Body of pancreas (tissue), 4 donors: ENCODE measurements around the gene ADAMTS2. TPM values are rescaled to one million over a fixed set of nuclear protein-coding genes. Genes with fewer than 3 reads are reported as not detected.

Experiments used
- ATAC-seq: fragments of 150-250 bp; one replicate; pipeline ENCODE4 v1.9.1; 2016
- DNase-seq, 4 donors: peaks; one replicate each; pipeline ENCODE4 v3.0.0-alpha.2; 2019
- H3K27ac ChIP-seq, 4 donors: fragments of 200-600 bp; sonication (generic); 1 replicate in 3 of 4; 2 replicates in 1 of 4; pipeline versions ENCODE4 v1.5.1 to v1.6.1; 2016 to 2019; ENCODE audit warnings: mild to moderate bottlenecking in 1 of 4, mixed read lengths in 1 of 4, moderate library complexity in 1 of 4
- H3K27me3 ChIP-seq, 2 donors: fragments of 200-600 bp; sonication (generic); one replicate each; pipeline ENCODE4 v1.6.0; 2016; ENCODE audit warnings: mild to moderate bottlenecking in 1 of 2
- H3K36me3 ChIP-seq, 2 donors: fragments of 200-600 bp; sonication (generic); replicated peaks in 1 of 2; 2 replicates each; pipeline ENCODE4 v1.5.1; 2016; ENCODE audit warnings: low read depth in 2 of 2; ENCODE audit not compliant: insufficient read depth in 1 of 2
- H3K4me1 ChIP-seq: fragments of 200-600 bp; sonication (generic); one replicate; pipeline ENCODE4 v1.6.0; 2016
- H3K4me3 ChIP-seq, 2 donors: fragments of 200-600 bp; sonication (generic); 1 replicate in 1 of 2; 2 replicates in 1 of 2; pipeline ENCODE4 v1.5.1; 2016 to 2019
- H3K9me3 ChIP-seq, 3 donors: fragments of 200-600 bp; sonication (generic); 1 replicate in 2 of 3; 2 replicates in 1 of 3; pipeline ENCODE4 v1.5.1; 2016
- POLR2A ChIP-seq, 3 donors: fragments of 450-650 bp; IDR thresholded peaks; one replicate each; pipeline ENCODE4 v1.6.1; 2016; ENCODE audit warnings: antibody characterized with exemption in 3 of 3, mild to moderate bottlenecking in 2 of 3
- WGBS, 2 donors: methylation state at CpG; one replicate each; pipeline ENCODE4 v1.1.5; 2017; 5-methylcytosine and 5-hydroxymethylcytosine counted together
- intact Hi-C: fragments of 100-400 bp; cut with DNase I; formaldehyde crosslinking; loops from one replicate; pipeline ENCODE4 v1.15.1; 2023
- total RNA-seq, 2 donors: library from RNA; depleted of rRNA; stranded (reverse); fragments of >200 nt; gene quantifications; one replicate each; pipeline ENCODE4 v1.1.0, GENCODE V29; 2016
- TF ChIP-seq, protein P1 (sequence below), 7 experiments: fragments of 450-650 bp in 4 of 7; fragments of 200-600 bp in 3 of 7; sonication (generic) in 3 of 7; IDR thresholded peaks; one replicate each; pipeline ENCODE4 v1.5.1; 2016 to 2019; ENCODE audit warnings: antibody characterized with exemption in 7 of 7

Gene ADAMTS2
- total RNA-seq, 2 donors from 2014 or later = 9.1 to 19.1 TPM

DNA sequence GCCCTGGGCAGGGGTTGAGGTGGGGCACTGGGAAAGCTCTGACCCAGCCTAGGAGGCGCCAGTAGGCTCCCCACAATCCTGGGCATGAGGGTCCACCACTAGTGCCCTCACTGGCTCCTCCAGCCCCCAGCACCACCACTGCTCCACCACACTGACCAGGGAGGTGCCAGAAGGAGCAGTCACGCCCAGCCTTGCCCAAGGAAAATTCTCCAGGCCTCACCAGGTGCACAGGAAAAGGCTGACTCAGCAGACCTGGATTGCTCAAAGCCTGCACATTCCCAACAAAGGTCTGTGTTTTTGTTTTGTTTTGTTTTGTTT lies 222.2 kb downstream of the ADAMTS2 start:
- H3K36me3 ChIP-seq = no peaks in the 10 kb centered on the region
- 51% methylated on average over 2 of the region's 2 CpGs; no CpG with 5 or more reads in 1 of the 2 donors for WGBS, 2 donors
- no peak overlapping the region for H3K27ac ChIP-seq
- no peaks in the 10 kb centered on the region for H3K9me3 ChIP-seq
- ATAC-seq = no peak
- no peaks in the 10 kb centered on the region for H3K4me1 ChIP-seq
- intact Hi-C loops = no loop called here
- TF ChIP-seq, protein P1, sequence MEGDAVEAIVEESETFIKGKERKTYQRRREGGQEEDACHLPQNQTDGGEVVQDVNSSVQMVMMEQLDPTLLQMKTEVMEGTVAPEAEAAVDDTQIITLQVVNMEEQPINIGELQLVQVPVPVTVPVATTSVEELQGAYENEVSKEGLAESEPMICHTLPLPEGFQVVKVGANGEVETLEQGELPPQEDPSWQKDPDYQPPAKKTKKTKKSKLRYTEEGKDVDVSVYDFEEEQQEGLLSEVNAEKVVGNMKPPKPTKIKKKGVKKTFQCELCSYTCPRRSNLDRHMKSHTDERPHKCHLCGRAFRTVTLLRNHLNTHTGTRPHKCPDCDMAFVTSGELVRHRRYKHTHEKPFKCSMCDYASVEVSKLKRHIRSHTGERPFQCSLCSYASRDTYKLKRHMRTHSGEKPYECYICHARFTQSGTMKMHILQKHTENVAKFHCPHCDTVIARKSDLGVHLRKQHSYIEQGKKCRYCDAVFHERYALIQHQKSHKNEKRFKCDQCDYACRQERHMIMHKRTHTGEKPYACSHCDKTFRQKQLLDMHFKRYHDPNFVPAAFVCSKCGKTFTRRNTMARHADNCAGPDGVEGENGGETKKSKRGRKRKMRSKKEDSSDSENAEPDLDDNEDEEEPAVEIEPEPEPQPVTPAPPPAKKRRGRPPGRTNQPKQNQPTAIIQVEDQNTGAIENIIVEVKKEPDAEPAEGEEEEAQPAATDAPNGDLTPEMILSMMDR (IDR thresholded peaks at IDR 0.05) = no peak
- no peak for TF ChIP-seq POLR2A (IDR thresholded peaks at IDR 0.05)
- H3K27me3 ChIP-seq = no peaks in the 10 kb centered on the region
- no peak overlapping the region for H3K4me3 ChIP-seq
- DNase-seq = no peak

DNA sequence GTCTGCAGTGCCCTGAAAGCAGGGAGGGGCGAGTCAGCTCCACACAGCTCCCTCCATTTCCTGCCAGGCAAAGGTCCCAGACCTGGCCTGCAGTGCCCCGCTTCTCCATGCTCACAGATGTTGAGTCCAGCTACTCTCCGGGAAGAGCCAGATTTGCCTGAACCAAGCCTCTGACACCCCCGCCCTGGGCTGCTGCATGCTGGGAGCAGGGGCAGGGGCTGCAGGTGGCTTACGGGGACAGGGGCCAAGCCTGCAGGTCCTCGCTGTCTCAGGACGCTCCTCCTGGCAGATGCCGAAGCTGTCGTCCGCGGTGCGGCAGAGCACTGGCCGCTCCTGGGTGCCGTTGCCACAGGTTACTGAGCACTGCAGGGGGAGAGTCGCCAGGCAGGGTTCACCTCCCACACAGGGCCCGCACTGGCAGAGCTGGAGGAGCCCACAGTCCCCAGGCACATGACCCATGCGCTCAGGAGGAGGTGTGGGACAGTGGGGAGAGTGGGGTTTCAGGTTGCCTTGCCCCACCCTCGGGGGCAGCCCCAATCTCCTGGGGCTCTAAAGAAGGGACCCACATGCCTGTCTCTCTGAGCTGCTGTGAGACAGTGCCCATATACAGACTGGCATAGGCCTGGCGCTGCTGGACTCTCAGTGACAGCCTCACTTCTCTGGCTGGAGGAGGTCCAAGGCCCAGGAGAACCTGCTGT lies 222.7 kb downstream of the ADAMTS2 start:
- TF ChIP-seq, protein P1 (IDR thresholded peaks at IDR 0.05) = no peak
- no peak for TF ChIP-seq POLR2A (IDR thresholded peaks at IDR 0.05)
- Histone ChIP-seq H3K4me3 (no peak overlapping the region), H3K9me3 (no peaks in the 10 kb centered on the region), H3K27me3 (no peaks in the 10 kb centered on the region), H3K4me1 (no peaks in the 10 kb centered on the region), H3K27ac (no peak overlapping the region), H3K36me3 (no peaks in the 10 kb centered on the region)
- WGBS, 2 donors = 79 to 100% methylated on average over 1 to 16 of the region's 19 CpGs
- ATAC-seq (no peak), DNase-seq (no peak)
- intact Hi-C loops = no loop called here

DNA sequence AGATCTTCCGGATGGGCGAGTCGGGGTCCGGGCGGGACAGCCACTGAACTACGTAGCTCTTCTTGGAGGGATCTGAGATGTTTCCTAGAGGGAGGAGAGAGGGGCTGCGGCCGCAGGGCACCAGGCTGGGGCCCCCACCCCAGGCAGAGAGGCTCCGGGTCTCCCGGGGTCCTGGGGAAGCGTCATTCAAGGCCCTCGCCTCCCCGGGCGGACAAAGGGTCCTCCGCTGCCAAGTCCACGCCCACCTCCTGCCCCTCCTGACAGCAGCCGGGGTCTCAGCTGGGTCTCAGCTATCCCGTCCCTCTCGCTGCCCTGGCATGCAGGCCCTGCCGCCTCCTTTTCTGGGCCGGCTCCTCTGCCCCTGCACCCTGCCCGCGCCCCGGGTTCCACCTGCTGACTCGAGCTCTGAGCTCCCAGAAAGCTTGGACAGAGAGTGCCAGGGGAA lies 223.6 kb downstream of the ADAMTS2 start:
- intact Hi-C loops = no loop called here

DNA sequence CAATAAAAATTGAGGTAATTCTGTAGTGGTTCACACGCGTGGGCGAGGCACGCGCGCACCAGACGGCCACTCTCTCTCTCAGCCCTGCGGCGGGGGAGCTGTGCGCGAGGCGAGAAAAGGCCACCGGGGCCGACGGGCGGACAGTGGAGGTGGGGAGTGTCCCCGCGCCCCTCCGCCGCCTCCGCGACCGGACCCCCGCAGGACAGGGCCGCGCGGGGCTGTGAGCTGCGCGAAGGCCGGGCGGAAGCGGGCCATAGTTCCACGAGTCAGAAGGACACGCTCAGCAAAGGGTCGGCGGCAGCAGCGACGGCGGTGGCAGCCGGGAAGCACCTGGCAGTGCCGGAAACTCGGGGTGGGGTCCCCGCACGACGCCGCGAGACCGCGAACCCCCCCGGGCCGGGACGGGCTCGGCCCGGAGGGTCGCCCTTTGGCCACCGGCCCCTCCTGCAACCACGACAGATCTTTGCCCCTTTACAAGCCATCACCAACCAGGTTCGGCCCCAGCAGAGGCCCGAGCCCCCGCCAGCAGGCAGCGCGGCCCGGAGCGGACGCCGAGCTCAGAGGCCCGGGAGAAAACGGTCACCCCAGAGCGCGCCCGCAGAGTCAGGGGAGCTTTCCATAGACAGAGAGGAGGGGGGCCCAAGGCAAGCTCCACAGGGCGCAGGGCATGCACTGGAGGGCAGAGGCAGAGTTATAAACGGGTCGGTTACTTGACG lies 224.2 kb downstream of the ADAMTS2 start:
- TF ChIP-seq POLR2A (IDR thresholded peaks at IDR 0.05) = no peak
- TF ChIP-seq, protein P1 (IDR thresholded peaks at IDR 0.05) = no peak
- no peaks in the 10 kb centered on the region for H3K9me3 ChIP-seq
- 88 to 92% methylated on average over 46 to 60 of the region's 75 CpGs for WGBS, 2 donors
- no peak overlapping the region for H3K4me3 ChIP-seq
- ATAC-seq (no peak), DNase-seq (no peak)
- H3K36me3 ChIP-seq = no peaks in the 10 kb centered on the region
- intact Hi-C loops = no loop called here
- no peaks in the 10 kb centered on the region for H3K27me3 ChIP-seq
- no peak overlapping the region for H3K27ac ChIP-seq
- H3K4me1 ChIP-seq = no peaks in the 10 kb centered on the region

More for the DNA sequence above, 223.6 kb downstream of the ADAMTS2 start:
- Histone ChIP-seq H3K27ac (no peak overlapping the region), H3K4me1 (no peaks in the 10 kb centered on the region), H3K9me3 (no peaks in the 10 kb centered on the region), H3K27me3 (no peaks in the 10 kb centered on the region), H3K4me3 (no peak overlapping the region), H3K36me3 (no peaks in the 10 kb centered on the region)
- 90 to 93% methylated on average over 20 to 21 of the region's 25 CpGs for WGBS, 2 donors
- no peak for TF ChIP-seq POLR2A (IDR thresholded peaks at IDR 0.05)
- TF ChIP-seq, protein P1 (IDR thresholded peaks at IDR 0.05) = no peak
- DNase-seq (no peak), ATAC-seq (no peak)
